ENCODE measurements around the gene FAM237A. TPM values are rescaled to one million over a fixed set of nuclear protein-coding genes. Genes with fewer than 3 reads are reported as not detected.

Gene FAM237A
- polyA plus RNA-seq, 1 donor from 2014 or later: not detected

GRCh38 chr2:206627632-206628031 is 14.7 kb upstream of the FAM237A start:
- Histone ChIP-seq H3K36me3 (ENCODE audit: insufficient read depth, low read length) (no peaks in the 10 kb centered on the region), H3K4me2 (ENCODE audit: low read length) (no peak overlapping the region), H3K9me2 (ENCODE audit: insufficient read depth, low read length) (no peaks in the 10 kb centered on the region), H4K20me1 (ENCODE audit: insufficient read depth) (no peaks in the 10 kb centered on the region), H3K9me3 (ENCODE audit: low read length) (no peaks in the 10 kb centered on the region), H3K27me3 (ENCODE audit: insufficient read depth, low read depth, low read length) (no peaks in the 10 kb centered on the region), H2AFZ (ENCODE audit: low read depth, low read length) (no peak overlapping the region), H3K4me3 (ENCODE audit: low read length) (no peak overlapping the region), H3F3A (ENCODE audit: insufficient read depth, low read length, poor library complexity, severe bottlenecking) (no peaks in the 10 kb centered on the region), H3K9ac (ENCODE audit: low read length) (no peak overlapping the region), H3K79me2 (replicated peaks; ENCODE audit: insufficient read depth, low read length) (no peaks in the 10 kb centered on the region), H3K27ac (ENCODE audit: low read length) (no peak overlapping the region)
- TF ChIP-seq MXI1 (conservative IDR thresholded peaks at IDR 0.05; ENCODE audit: poor library complexity, severe bottlenecking): no peak
- no peak for TF ChIP-seq POLR2AphosphoS5 (IDR thresholded peaks at IDR 0.05)
- no peak for TF ChIP-seq EZH2 (IDR thresholded peaks at IDR 0.05; ENCODE audit: borderline replicate concordance, insufficient read depth, low read length, poor library complexity, severe bottlenecking)

DNA sequence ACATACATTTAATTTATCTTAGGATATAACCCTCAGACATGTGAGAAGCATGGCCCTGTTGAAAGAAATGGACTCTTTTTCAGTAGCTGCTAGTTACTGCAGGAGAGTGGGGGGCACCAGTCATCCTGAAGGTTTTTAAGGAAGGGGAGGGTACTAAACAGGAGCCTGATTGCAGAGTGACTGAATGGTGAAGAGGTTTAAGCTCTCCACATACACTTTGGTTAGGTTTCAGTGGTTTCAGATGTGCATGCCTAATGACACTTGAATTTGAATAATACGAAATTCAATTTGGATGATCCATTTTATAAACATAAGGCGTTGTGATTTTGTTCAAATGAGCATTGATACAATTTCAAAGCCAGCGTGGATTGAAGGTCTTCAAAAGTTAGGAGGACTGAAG is 10.9 kb upstream of the FAM237A start:
- TF ChIP-seq RAD21 (conservative IDR thresholded peaks at IDR 0.05): no peak
- TF ChIP-seq, protein P1, sequence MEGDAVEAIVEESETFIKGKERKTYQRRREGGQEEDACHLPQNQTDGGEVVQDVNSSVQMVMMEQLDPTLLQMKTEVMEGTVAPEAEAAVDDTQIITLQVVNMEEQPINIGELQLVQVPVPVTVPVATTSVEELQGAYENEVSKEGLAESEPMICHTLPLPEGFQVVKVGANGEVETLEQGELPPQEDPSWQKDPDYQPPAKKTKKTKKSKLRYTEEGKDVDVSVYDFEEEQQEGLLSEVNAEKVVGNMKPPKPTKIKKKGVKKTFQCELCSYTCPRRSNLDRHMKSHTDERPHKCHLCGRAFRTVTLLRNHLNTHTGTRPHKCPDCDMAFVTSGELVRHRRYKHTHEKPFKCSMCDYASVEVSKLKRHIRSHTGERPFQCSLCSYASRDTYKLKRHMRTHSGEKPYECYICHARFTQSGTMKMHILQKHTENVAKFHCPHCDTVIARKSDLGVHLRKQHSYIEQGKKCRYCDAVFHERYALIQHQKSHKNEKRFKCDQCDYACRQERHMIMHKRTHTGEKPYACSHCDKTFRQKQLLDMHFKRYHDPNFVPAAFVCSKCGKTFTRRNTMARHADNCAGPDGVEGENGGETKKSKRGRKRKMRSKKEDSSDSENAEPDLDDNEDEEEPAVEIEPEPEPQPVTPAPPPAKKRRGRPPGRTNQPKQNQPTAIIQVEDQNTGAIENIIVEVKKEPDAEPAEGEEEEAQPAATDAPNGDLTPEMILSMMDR (IDR thresholded peaks at IDR 0.05; ENCODE audit: poor library complexity, severe bottlenecking): no peak
- TF ChIP-seq POLR2AphosphoS5 (IDR thresholded peaks at IDR 0.05): no peak
- TF ChIP-seq EZH2 (IDR thresholded peaks at IDR 0.05; ENCODE audit: borderline replicate concordance, insufficient read depth, low read length, poor library complexity, severe bottlenecking): no peak
- TF ChIP-seq, protein P2, sequence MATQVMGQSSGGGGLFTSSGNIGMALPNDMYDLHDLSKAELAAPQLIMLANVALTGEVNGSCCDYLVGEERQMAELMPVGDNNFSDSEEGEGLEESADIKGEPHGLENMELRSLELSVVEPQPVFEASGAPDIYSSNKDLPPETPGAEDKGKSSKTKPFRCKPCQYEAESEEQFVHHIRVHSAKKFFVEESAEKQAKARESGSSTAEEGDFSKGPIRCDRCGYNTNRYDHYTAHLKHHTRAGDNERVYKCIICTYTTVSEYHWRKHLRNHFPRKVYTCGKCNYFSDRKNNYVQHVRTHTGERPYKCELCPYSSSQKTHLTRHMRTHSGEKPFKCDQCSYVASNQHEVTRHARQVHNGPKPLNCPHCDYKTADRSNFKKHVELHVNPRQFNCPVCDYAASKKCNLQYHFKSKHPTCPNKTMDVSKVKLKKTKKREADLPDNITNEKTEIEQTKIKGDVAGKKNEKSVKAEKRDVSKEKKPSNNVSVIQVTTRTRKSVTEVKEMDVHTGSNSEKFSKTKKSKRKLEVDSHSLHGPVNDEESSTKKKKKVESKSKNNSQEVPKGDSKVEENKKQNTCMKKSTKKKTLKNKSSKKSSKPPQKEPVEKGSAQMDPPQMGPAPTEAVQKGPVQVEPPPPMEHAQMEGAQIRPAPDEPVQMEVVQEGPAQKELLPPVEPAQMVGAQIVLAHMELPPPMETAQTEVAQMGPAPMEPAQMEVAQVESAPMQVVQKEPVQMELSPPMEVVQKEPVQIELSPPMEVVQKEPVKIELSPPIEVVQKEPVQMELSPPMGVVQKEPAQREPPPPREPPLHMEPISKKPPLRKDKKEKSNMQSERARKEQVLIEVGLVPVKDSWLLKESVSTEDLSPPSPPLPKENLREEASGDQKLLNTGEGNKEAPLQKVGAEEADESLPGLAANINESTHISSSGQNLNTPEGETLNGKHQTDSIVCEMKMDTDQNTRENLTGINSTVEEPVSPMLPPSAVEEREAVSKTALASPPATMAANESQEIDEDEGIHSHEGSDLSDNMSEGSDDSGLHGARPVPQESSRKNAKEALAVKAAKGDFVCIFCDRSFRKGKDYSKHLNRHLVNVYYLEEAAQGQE (IDR thresholded peaks at IDR 0.05; ENCODE audit: borderline replicate concordance): no peak
- TF ChIP-seq MXI1 (conservative IDR thresholded peaks at IDR 0.05; ENCODE audit: poor library complexity, severe bottlenecking): no peak
- TF ChIP-seq TAF1 (IDR thresholded peaks at IDR 0.05; ENCODE audit: low read depth): no peak
- TF ChIP-seq SMC3 (conservative IDR thresholded peaks at IDR 0.05; ENCODE audit: poor library complexity): no peak
- no peak for TF ChIP-seq EP300 (conservative IDR thresholded peaks at IDR 0.05; ENCODE audit: poor library complexity, severe bottlenecking)

More for the DNA sequence above, 10.9 kb upstream of the FAM237A start:
- no peaks in the 10 kb centered on the region for H3K9me3 ChIP-seq (ENCODE audit: low read length)
- no peaks in the 10 kb centered on the region for H4K20me1 ChIP-seq (ENCODE audit: insufficient read depth)
- no peak overlapping the region for H3K4me2 ChIP-seq (ENCODE audit: low read length)
- H3K36me3 ChIP-seq (ENCODE audit: insufficient read depth, low read length): no peaks in the 10 kb centered on the region
- H3F3A ChIP-seq (ENCODE audit: insufficient read depth, low read length, poor library complexity, severe bottlenecking): no peaks in the 10 kb centered on the region
- no peak overlapping the region for H3K27ac ChIP-seq (ENCODE audit: low read length)
- no peak overlapping the region for H3K9ac ChIP-seq (ENCODE audit: low read length)
- H3K4me3 ChIP-seq (ENCODE audit: low read length): no peak overlapping the region
- H3K79me2 ChIP-seq (replicated peaks; ENCODE audit: insufficient read depth, low read length): no peaks in the 10 kb centered on the region
- no peaks in the 10 kb centered on the region for H3K27me3 ChIP-seq (ENCODE audit: insufficient read depth, low read depth, low read length)
- H2AFZ ChIP-seq (ENCODE audit: low read depth, low read length): no peak overlapping the region
- no peaks in the 10 kb centered on the region for H3K9me2 ChIP-seq (ENCODE audit: insufficient read depth, low read length)

Data from neural cell (in vitro differentiated cells).